Measurements from ENCODE around the gene HDAC4. TPM values are rescaled to one million over a fixed set of nuclear protein-coding genes. Genes with fewer than 3 reads are reported as not detected.
A peak's percentile ranks its signal among the peaks of the same experiment; 100 is the strongest.

The HDAC4 gene
- total RNA-seq, 1 experiment from 2014 or later, result 40.1 TPM

- no TSS peak for BruUV-seq (replicated peaks)
- Histone ChIP-seq H3K4me3 (ENCODE audit: low read depth in 2 of 2, low read length in 2 of 2) (no peak overlapping the region), H3K4me1 (ENCODE audit: control insufficient read depth, insufficient read depth, low read length) (no peaks in the 10 kb centered on the region), H3K36me3 (ENCODE audit: control insufficient read depth, insufficient read depth, low read length) (no peaks in the 10 kb centered on the region), H3K27ac (ENCODE audit: low read length) (no peak overlapping the region), H3K9me3 (ENCODE audit: control insufficient read depth, insufficient read depth, low read depth, low read length) (no peaks in the 10 kb centered on the region), H3K27me3 (ENCODE audit: control insufficient read depth, insufficient read depth, low read length) (no peaks in the 10 kb centered on the region)
- POLR2A ChIA-PET, result no interaction called here
- no peak for DNase-seq (ENCODE audit: low read depth, low spot score)
- CTCF ChIA-PET, result no interaction called here
- intact Hi-C loops (cut with micrococcal nuclease; ENCODE audit: unreplicated experiment) (no loop called here), in situ Hi-C loops (cut with HindIII; ENCODE audit: low pct_unique_long_range_greater_than_20kb, low sequenced_read_pairs) (no loop called here)
- ATAC-seq, result no peak
- TF ChIP-seq SIN3A (IDR thresholded peaks at IDR 0.05; ENCODE audit: borderline replicate concordance, insufficient read depth, low read depth, low read length), result no peak
- no peak for TF ChIP-seq REST (IDR thresholded peaks at IDR 0.05; ENCODE audit: insufficient read depth in 1 of 2, low read depth in 2 of 2, low read length in 1 of 2)
- TF ChIP-seq CTCF (IDR thresholded peaks at IDR 0.05), result no peak
- TF ChIP-seq TCF7L2 (IDR thresholded peaks at IDR 0.05; ENCODE audit: low read depth, low read length), result no peak
- no peak for TF ChIP-seq POLR2AphosphoS5 (IDR thresholded peaks at IDR 0.05; ENCODE audit: low read depth, low read length)
These were observed 340.1 kb downstream of the HDAC4 start for GRCh38 chr2:239060676-239061075.

- Histone ChIP-seq H3K27me3 (ENCODE audit: control insufficient read depth, insufficient read depth, low read length) (no peaks in the 10 kb centered on the region), H3K36me3 (ENCODE audit: control insufficient read depth, insufficient read depth, low read length) (no peaks in the 10 kb centered on the region), H3K4me1 (ENCODE audit: control insufficient read depth, insufficient read depth, low read length) (no peaks in the 10 kb centered on the region), H3K4me3 (ENCODE audit: low read depth in 2 of 2, low read length in 2 of 2) (no peak overlapping the region), H3K9me3 (ENCODE audit: control insufficient read depth, insufficient read depth, low read depth, low read length) (no peaks in the 10 kb centered on the region), H3K27ac (ENCODE audit: low read length) (no peak overlapping the region)
- in situ Hi-C loops (cut with HindIII; ENCODE audit: low pct_unique_long_range_greater_than_20kb, low sequenced_read_pairs), result no loop called here
- CTCF ChIA-PET, result no interaction called here
- no TSS peak for BruUV-seq (replicated peaks)
- POLR2A ChIA-PET, result no interaction called here
- DNase-seq (ENCODE audit: low read depth, low spot score) (no peak), ATAC-seq (0 out of 2 replicates have a peak, but pooled peaks have one; percentile 46)
- intact Hi-C loops (cut with micrococcal nuclease; ENCODE audit: unreplicated experiment), result no loop called here
- no peak for TF ChIP-seq POLR2AphosphoS5 (IDR thresholded peaks at IDR 0.05; ENCODE audit: low read depth, low read length)
- no peak for TF ChIP-seq TCF7L2 (IDR thresholded peaks at IDR 0.05; ENCODE audit: low read depth, low read length)
- TF ChIP-seq CTCF (IDR thresholded peaks at IDR 0.05), result no peak
- no peak for TF ChIP-seq REST (IDR thresholded peaks at IDR 0.05; ENCODE audit: insufficient read depth in 1 of 2, low read depth in 2 of 2, low read length in 1 of 2)
- no peak for TF ChIP-seq SIN3A (IDR thresholded peaks at IDR 0.05; ENCODE audit: borderline replicate concordance, insufficient read depth, low read depth, low read length)
These were observed 341.0 kb downstream of the HDAC4 start for GRCh38 chr2:239059854-239060253.
